HepG2 (cell line): Measurements from ENCODE around the gene PEA15. TPM values are rescaled to one million over a fixed set of nuclear protein-coding genes. Genes with fewer than 3 reads are reported as not detected.
A peak's percentile ranks its signal among the peaks of the same experiment; 100 is the strongest.

ENCODE experiments used
- ARHGAP35 ChIP-seq: sonication (generic); formaldehyde crosslinking; IDR thresholded peaks from 2 replicates; pipeline ENCODE4 v1.9.0; 2022; ENCODE audit warnings: mild to moderate bottlenecking, inconsistent platforms, moderate library complexity, missing genetic modification reagents, borderline replicate concordance
- GABPB1 ChIP-seq: IDR thresholded peaks from 2 replicates; pipeline ENCODE4 v1.6.1; 2016; ENCODE audit warnings: mild to moderate bottlenecking, missing genetic modification reagents, moderate library complexity, missing compliant biosample characterization
- GATAD1 ChIP-seq: IDR thresholded peaks from 2 replicates; pipeline ENCODE4 v1.6.1; 2016; ENCODE audit warnings: missing genetic modification reagents, missing compliant biosample characterization
- MZF1 ChIP-seq: sonication (generic); formaldehyde crosslinking; IDR thresholded peaks from 2 replicates; pipeline ENCODE4 v1.8.1; 2023; ENCODE audit warnings: mild to moderate bottlenecking, missing genetic modification reagents, borderline replicate concordance
- NAIF1 ChIP-seq: sonication (generic); formaldehyde crosslinking; IDR thresholded peaks from 2 replicates; pipeline ENCODE4 v1.5.0; 2020; ENCODE audit warnings: mild to moderate bottlenecking, missing genetic modification reagents, borderline replicate concordance
- NFKB2 ChIP-seq: sonication (generic); formaldehyde crosslinking; IDR thresholded peaks from 2 replicates; pipeline ENCODE4 v1.4.0; 2020; ENCODE audit warnings: missing genetic modification reagents, borderline replicate concordance
- NFKBIZ ChIP-seq: IDR thresholded peaks from 2 replicates; pipeline ENCODE4 v1.6.1; 2018; ENCODE audit warnings: missing genetic modification reagents, missing compliant biosample characterization
- PITX1 ChIP-seq: sonication (generic); formaldehyde crosslinking; IDR thresholded peaks from 2 replicates; pipeline ENCODE4 v1.5.1; 2020; ENCODE audit warnings: mild to moderate bottlenecking, missing genetic modification reagents
- POLR2AphosphoS2 ChIP-seq: IDR thresholded peaks from 2 replicates; pipeline ENCODE4 v1.6.1; 2011; ENCODE audit warnings: low read depth, low read length, improper control_type of control experiment
- RCOR2 ChIP-seq: IDR thresholded peaks from 2 replicates; pipeline ENCODE4 v1.6.1; 2016; ENCODE audit warnings: missing biosample characterization, missing genetic modification reagents
- RFXANK ChIP-seq: IDR thresholded peaks from 2 replicates; pipeline ENCODE4 v1.6.1; 2016
- ZNF10 ChIP-seq: sonication (generic); formaldehyde crosslinking; IDR thresholded peaks from 2 replicates; pipeline ENCODE4 v1.4.0; 2020; ENCODE audit warnings: mild to moderate bottlenecking, low read depth, missing genetic modification reagents, borderline replicate concordance
- ZNF432 ChIP-seq: sonication (generic); formaldehyde crosslinking; IDR thresholded peaks from 2 replicates; pipeline ENCODE4 v1.5.0; 2020; ENCODE audit warnings: missing genetic modification reagents, mild to moderate bottlenecking, borderline replicate concordance
- ZNF556 ChIP-seq: sonication (generic); formaldehyde crosslinking; IDR thresholded peaks from 2 replicates; pipeline ENCODE4 v1.4.0; 2020; ENCODE audit warnings: mild to moderate bottlenecking, missing genetic modification reagents, borderline replicate concordance
- ZNF589 ChIP-seq: sonication (generic); formaldehyde crosslinking; conservative IDR thresholded peaks from 2 replicates; pipeline ENCODE4 v1.8.0; 2022; ENCODE audit warnings: mild to moderate bottlenecking, moderate library complexity, missing genetic modification reagents
- ZNF773 ChIP-seq: sonication (generic); formaldehyde crosslinking; IDR thresholded peaks from 2 replicates; pipeline ENCODE4 v1.4.0; 2020; ENCODE audit warnings: missing genetic modification reagents, borderline replicate concordance
- polyA plus RNA-seq, 8 experiments: library from polyadenylated mRNA; depleted of rRNA in 3 of 8; stranded (reverse) in 7 of 8; unstranded in 1 of 8; fragments of >200 nt; fragmentation: Illumina TruSeq in 4 of 8; extraction: Trizol in 4 of 8; gene quantifications; 2 replicates each; pipeline versions ENCODE4 v1.2.1 to v1.2.3, GENCODE V29; 2011 to 2016; ENCODE audit warnings: low read depth in 4 of 8, missing spikeins in 1 of 8, mixed read lengths in 1 of 8; ENCODE audit not compliant: insufficient read depth in 1 of 8
- total RNA-seq, 5 experiments: library from RNA; depleted of rRNA; stranded (reverse); fragments of >200 nt; fragmentation: Illumina TruSeq; extraction: Trizol; gene quantifications; 2 replicates each; pipeline ENCODE4 v1.2.3, GENCODE V29; 2016; ENCODE audit warnings: low read depth in 1 of 5
- TF ChIP-seq, protein P1 (sequence below): sonication (generic); formaldehyde crosslinking; IDR thresholded peaks from 2 replicates; pipeline ENCODE4 v1.4.0; 2020; ENCODE audit warnings: low read depth, mild to moderate bottlenecking, missing genetic modification reagents
- TF ChIP-seq, protein P2 (sequence below): sonication (generic); formaldehyde crosslinking; IDR thresholded peaks from 2 replicates; pipeline ENCODE4 v1.5.0; 2020; ENCODE audit warnings: mild to moderate bottlenecking, missing genetic modification reagents, borderline replicate concordance
- TF ChIP-seq, protein P3 (sequence below), 2 experiments: sonication (generic) in 1 of 2; formaldehyde crosslinking in 1 of 2; IDR thresholded peaks; 2 replicates each; pipeline versions ENCODE4 v1.5.1 to v1.6.1; 2011 to 2020; ENCODE audit warnings: borderline replicate concordance in 1 of 2, low read depth in 1 of 2, low read length in 1 of 2, mild to moderate bottlenecking in 1 of 2, missing genetic modification reagents in 1 of 2, moderate library complexity in 1 of 2
- TF ChIP-seq, protein P4 (sequence below): sonication (generic); formaldehyde crosslinking; IDR thresholded peaks from 2 replicates; pipeline ENCODE4 v1.4.0; 2020; ENCODE audit warnings: missing genetic modification reagents

Gene PEA15
- total and polyA plus RNA-seq, 2 of the 13 experiments (the other 11 are each of a cell fraction or from before 2014, with no cell fraction given): 12.1 to 35.2 TPM

DNA sequence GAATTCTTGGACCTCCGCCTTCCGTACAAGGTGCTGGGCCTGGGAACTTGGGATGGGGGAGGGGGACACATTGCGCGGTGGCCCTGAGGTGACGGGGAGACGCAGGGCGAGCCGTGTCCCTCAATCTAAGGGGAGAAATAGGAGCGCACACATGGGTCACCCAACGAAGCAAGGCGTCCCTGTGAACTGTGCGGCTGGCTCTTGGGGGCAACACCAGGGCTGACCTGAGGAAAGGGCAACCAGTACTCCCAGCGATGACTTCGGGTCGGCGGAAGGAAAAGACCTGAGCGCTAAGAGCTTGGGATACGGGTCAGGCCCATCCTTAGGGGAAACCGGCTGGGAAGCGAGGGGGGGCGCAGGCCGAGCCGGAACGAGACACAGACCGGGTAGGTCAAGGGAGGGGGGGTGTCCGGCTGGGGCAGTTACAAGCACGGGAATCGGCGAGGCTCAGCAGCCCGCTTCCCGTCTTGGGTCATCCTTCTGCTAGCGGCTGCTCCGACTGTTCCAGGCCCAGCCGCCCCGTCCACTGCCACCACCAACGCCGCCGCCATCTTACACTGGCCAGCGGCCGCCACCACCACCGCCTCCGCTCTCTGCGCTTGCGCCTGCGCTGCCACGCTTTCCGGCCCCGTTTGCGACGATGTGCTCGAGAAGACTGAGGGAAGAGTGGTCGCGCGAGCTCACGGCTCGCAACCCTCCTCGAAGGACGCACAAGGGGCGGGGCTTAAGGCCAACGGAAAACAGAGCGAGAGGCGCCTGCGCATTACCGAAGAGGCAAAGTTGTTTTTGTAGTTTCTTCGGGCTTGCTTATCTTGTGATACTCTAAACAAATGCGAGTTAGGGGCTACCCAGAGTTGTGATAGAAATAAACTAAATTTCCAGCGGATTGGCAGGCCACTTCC is 57.0 kb downstream of the PEA15 start, which contains the start of gene DCAF8 (continued):
- TF ChIP-seq ZNF10 (CRISPR knock-in tag): no peak
- TF ChIP-seq NFKBIZ (CRISPR knock-in tag): no peak
- peak; percentile 77; the same call in 1 of the 2 replicates for TF ChIP-seq ZNF556 (CRISPR knock-in tag)
- peak; percentile 86 for TF ChIP-seq NAIF1 (CRISPR knock-in tag)
- no peak for TF ChIP-seq RCOR2
- no peak for TF ChIP-seq MZF1
- no peak for TF ChIP-seq ZNF432 (CRISPR knock-in tag)
- TF ChIP-seq RFXANK: 0 out of 2 replicates have a peak, but pooled peaks have one; percentile 44
- TF ChIP-seq, protein P1, sequence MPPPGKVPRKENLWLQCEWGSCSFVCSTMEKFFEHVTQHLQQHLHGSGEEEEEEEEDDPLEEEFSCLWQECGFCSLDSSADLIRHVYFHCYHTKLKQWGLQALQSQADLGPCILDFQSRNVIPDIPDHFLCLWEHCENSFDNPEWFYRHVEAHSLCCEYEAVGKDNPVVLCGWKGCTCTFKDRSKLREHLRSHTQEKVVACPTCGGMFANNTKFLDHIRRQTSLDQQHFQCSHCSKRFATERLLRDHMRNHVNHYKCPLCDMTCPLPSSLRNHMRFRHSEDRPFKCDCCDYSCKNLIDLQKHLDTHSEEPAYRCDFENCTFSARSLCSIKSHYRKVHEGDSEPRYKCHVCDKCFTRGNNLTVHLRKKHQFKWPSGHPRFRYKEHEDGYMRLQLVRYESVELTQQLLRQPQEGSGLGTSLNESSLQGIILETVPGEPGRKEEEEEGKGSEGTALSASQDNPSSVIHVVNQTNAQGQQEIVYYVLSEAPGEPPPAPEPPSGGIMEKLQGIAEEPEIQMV (CRISPR knock-in tag): no peak
- TF ChIP-seq, protein P2, sequence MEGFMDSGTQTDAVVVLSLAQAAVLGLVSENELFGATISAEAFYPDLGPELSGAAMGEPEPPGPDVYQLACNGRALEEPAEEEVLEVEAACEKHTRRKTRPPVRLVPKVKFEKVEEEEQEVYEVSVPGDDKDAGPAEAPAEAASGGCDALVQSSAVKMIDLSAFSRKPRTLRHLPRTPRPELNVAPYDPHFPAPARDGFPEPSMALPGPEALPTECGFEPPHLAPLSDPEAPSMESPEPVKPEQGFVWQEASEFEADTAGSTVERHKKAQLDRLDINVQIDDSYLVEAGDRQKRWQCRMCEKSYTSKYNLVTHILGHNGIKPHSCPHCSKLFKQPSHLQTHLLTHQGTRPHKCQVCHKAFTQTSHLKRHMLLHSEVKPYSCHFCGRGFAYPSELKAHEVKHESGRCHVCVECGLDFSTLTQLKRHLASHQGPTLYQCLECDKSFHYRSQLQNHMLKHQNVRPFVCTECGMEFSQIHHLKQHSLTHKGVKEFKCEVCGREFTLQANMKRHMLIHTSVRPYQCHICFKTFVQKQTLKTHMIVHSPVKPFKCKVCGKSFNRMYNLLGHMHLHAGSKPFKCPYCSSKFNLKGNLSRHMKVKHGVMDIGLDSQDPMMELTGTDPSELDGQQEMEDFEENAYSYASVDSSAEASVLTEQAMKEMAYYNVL (CRISPR knock-in tag): no peak
- TF ChIP-seq GATAD1 (CRISPR knock-in tag): peak; percentile 95
- TF ChIP-seq, protein P3, sequence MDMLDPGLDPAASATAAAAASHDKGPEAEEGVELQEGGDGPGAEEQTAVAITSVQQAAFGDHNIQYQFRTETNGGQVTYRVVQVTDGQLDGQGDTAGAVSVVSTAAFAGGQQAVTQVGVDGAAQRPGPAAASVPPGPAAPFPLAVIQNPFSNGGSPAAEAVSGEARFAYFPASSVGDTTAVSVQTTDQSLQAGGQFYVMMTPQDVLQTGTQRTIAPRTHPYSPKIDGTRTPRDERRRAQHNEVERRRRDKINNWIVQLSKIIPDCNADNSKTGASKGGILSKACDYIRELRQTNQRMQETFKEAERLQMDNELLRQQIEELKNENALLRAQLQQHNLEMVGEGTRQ (IDR thresholded peaks at IDR 0.05; ENCODE audit: low read depth, low read length): no peak
- TF ChIP-seq, protein P3 (CRISPR knock-in tag; IDR thresholded peaks at IDR 0.05; ENCODE audit: borderline replicate concordance): no peak
- peak; percentile 77; the same call in 1 of the 2 replicates for TF ChIP-seq ZNF589 (CRISPR knock-in tag)
- no peak; the same call in 1 of the 2 replicates for TF ChIP-seq ARHGAP35 (CRISPR knock-in tag)
- peak; percentile 91 for TF ChIP-seq GABPB1
- TF ChIP-seq POLR2AphosphoS2: no peak
- TF ChIP-seq, protein P4, sequence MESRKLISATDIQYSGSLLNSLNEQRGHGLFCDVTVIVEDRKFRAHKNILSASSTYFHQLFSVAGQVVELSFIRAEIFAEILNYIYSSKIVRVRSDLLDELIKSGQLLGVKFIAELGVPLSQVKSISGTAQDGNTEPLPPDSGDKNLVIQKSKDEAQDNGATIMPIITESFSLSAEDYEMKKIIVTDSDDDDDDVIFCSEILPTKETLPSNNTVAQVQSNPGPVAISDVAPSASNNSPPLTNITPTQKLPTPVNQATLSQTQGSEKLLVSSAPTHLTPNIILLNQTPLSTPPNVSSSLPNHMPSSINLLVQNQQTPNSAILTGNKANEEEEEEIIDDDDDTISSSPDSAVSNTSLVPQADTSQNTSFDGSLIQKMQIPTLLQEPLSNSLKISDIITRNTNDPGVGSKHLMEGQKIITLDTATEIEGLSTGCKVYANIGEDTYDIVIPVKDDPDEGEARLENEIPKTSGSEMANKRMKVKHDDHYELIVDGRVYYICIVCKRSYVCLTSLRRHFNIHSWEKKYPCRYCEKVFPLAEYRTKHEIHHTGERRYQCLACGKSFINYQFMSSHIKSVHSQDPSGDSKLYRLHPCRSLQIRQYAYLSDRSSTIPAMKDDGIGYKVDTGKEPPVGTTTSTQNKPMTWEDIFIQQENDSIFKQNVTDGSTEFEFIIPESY (CRISPR knock-in tag): 0 out of 2 replicates have a peak, but pooled peaks have one; percentile 12
- no peak for TF ChIP-seq ZNF773 (CRISPR knock-in tag)
- TF ChIP-seq PITX1 (CRISPR knock-in tag): peak; percentile 7; the same call in 1 of the 2 replicates
- peak; percentile 78 for TF ChIP-seq NFKB2 (CRISPR knock-in tag)
